HG03575 (cell line): ENCODE data around the gene BCORL1.

Experiments
- ATAC-seq: cut with Tn5 transposase; IDR thresholded peaks from one replicate; pipeline ENCODE4 v1.9.1; 2021; ENCODE audit not compliant: unreplicated experiment, insufficient number of reproducible peaks, low FRiP score; ENCODE audit errors: extremely low read depth

Gene BCORL1

DNA sequence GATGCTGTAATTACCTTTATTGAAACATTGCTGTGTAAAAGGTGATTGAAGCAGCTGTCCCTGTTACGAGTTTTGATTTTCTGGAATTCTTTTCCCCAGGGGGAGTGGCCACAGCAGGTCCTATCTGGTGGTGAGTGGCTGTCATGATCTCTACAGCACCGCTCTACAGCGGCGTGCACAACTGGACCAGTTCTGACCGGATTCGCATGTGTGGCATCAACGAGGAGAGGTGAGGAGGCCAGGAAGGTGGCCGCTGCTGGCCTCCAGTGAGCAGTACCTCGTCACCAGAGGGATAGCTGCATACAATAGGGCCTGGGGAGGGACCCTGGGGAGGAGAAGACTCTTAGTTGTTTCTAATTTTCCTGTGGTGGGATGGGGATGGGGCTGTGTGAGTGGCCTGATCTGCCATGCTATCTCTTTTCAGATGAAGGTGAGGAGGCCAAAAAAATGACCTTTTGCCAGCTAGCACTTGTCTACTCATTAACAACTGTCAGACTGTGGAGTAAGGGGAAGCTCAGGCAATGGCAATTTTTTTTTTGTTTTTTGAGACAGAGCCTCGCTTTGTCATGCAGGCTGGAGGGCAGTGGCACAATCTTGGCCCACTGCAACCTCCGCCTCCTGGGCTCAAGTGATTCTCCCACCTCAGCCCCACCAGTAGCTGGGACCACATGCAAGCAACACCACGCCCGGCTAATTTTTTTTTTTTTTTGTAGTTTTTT is 22.8 kb downstream of the BCORL1 start:
- ATAC-seq: no peak

DNA sequence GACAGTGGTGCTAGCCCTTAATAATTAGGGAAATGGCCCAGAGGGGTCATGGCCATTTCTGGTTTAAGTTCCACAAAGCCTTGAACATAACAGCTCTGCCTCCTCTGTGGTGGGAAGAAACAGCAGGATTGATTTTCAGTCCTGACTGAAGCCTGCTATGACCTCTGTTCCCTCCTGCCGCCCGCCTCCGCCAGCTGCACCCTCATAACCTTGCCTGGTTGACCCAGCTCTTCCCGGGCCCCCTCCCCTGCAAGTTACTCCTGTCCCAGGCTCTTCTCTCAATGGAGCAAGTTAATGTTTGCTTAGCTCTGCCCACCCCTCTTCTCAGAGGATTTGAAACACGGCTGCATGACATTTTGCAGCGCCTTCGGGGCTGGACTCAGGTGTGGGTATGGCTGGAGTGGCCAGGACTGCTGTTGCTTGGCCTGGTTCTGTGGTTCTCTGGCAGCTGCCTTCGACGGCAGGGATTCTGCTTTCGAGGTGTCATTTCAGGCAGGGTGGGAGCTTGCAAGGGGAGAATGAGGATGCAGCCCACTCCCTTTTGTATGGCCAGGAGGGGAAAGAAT is 27.3 kb downstream of the BCORL1 start:
- ATAC-seq: no peak

DNA sequence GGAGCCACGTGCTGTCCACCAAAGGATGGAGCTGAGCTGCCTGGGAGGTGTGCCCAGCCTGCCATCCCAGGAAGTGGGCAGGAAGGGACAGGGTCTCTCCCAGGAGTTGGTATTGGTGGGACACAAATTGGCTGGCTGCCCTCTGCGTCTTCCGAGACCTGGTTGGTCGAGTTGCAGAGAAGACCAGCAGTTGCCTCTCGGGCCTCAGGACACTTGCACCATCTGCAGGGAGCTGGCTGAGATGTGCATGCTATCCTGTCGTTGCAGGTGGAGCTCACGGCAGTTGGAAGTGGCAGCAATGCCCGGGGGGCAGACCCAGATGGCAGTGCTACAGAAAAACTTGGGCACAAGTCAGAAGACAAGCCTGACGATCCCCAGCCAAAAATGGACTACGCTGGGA is 30.2 kb downstream of the BCORL1 start:
- no peak for ATAC-seq

DNA sequence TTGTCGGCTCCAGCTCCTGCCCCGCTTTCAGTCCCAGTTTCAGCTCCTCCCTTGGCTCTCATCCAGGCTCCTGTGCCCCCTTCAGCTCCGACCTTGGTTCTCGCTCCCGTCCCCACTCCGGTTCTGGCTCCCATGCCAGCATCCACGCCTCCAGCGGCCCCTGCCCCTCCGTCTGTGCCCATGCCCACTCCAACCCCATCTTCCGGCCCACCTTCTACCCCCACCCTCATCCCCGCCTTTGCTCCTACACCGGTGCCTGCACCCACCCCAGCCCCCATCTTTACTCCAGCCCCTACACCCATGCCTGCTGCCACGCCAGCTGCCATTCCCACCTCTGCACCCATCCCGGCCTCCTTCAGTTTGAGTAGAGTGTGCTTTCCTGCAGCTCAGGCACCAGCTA is 31.2 kb downstream of the BCORL1 start:
- no peak for ATAC-seq

DNA sequence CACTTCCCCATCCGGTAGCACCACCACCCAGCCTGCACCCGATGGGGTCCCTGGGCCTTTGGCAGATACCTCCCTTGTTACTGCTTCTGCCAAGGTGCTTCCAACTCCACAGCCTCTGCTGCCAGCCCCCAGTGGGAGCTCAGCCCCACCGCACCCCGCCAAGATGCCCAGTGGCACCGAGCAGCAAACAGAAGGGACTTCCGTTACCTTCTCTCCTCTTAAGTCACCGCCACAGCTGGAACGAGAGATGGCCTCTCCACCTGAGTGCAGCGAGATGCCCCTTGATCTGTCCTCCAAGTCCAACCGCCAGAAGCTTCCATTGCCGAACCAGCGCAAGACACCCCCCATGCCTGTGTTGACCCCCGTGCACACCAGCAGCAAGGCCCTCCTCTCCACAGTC is 31.9 kb downstream of the BCORL1 start:
- no peak for ATAC-seq

DNA sequence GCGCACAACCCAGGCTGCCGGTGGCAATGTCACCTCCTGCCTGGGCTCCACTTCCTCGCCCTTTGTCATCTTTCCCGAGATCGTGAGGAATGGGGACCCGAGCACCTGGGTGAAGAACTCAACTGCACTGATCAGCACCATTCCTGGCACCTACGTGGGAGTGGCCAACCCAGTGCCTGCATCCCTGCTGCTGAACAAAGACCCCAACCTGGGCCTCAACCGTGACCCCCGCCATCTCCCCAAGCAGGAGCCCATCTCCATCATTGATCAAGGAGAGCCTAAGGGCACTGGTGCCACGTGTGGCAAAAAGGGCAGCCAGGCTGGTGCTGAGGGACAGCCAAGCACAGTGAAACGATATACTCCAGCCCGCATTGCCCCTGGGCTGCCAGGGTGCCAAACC is 32.3 kb downstream of the BCORL1 start:
- ATAC-seq: no peak

DNA sequence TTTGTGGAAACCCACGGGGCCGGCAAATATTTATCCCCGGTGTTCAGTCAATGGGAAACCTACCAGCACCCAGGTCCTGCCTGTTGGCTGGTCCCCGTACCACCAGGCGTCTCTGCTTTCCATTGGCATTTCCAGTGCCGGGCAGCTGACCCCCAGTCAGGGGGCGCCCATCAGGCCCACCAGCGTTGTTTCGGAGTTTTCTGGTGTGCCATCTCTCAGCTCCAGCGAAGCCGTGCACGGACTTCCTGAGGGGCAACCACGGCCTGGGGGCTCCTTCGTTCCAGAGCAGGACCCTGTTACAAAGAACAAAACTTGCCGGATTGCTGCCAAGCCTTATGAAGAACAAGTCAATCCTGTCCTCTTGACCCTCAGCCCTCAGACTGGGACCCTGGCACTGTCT is 32.7 kb downstream of the BCORL1 start:
- no peak for ATAC-seq

DNA sequence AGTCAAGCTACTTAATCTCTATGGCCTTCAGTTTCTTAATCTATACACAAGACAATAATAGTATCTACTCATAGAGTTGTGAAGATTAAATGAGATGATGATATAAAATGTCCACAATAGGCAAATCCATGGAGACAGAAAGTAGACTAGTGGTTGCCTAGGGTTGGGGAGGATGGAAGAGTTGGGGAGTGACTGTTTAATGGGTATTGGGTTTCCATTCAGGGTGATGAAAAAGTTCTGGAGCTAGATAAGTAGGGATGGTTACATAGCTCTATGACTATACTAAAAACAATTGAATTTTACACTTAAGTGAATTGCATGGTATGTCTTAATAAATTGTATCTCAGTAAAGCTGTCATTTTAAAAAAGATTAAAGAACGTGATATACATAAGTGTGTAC is 35.7 kb downstream of the BCORL1 start:
- ATAC-seq: no peak

DNA sequence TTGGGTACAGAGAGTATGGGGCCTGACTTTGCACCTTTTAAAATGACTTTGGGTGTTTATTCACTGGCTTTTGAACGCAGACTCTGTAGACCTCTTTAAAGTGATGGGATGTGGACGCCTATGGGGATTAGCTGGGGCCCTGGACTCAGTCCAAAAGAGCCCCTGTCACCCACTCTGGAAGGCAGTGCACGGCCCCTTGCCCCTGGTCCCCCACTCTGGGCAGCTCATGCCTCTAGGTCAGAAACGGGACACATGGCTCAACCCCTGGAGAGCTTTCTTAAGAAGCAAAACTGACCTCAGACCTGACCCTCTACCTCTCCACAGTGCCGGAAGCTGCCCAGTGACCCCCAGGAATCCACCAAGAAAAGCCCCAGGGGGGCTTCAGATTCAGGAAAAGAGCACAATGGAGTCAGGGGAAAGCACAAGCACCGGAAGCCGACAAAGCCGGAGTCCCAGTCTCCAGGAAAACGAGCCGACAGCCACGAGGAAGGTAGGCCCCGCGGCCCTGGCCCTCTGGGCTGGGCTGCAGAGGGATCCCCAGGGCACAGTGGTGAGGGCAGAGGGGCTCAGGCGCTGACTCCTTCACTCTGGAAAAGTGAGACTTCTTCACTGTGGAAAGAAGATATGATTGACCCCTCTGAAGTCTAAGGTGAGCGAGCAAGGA is 38.4 kb downstream of the BCORL1 start:
- no peak for ATAC-seq

DNA sequence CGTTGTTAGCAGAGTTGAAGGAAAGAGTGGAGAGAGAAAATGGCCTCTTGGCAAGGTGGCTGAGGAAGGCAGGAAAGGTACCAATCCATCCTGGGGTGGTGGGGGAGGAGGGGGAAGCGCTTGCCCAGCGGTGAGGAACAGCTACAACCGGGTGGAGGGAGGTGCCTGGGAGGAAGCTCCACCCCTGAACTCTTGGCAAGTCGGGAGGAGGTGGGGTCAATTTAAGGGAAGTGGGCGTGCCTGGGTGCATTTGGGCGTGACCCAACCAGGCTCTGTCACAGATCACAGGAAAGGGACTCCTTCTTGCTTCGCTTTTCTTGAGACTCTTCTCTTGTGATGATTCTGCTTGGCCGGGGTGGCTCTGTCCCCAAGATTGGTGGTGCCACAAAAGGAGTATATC is 41.7 kb downstream of the BCORL1 start:
- peak; percentile 72 for ATAC-seq

DNA sequence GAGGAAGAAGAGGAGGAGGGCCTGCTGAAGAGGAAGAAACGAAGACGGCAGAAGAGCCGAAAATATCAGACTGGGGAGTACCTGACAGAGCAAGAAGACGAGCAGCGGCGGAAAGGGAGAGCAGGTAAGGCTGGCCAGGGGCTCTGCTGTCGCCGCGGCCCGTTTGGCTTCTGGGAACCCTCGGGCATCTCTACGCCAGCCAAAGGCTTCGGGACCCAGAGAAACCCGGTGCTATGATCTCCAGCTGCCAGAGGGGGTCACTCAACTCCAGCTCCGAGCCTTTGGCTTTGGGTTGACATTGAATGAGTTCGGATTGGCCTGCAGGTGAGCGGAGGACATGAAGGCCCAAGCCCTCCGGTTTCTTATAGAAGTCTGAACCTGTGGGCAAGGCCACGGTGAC is 42.8 kb downstream of the BCORL1 start:
- ATAC-seq: no peak

DNA sequence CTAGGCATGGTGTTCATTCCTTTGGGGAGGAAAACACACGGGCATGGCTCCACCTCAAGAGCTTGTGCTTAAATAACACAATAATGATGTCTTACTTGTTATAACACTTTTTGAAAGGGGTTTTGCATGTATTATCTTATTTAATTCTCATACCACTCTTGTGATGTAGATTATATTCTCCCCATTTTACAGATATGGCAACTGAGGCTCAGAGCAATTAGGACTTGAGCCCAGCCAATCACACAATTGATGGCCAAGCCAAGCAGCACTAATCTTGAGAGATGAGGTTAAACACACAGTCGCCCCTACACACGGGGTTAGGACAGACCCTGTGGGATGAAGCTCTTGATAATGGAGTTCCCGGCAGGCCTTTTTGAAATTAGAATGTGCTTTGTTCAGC is 45.1 kb downstream of the BCORL1 start:
- ATAC-seq: no peak

DNA sequence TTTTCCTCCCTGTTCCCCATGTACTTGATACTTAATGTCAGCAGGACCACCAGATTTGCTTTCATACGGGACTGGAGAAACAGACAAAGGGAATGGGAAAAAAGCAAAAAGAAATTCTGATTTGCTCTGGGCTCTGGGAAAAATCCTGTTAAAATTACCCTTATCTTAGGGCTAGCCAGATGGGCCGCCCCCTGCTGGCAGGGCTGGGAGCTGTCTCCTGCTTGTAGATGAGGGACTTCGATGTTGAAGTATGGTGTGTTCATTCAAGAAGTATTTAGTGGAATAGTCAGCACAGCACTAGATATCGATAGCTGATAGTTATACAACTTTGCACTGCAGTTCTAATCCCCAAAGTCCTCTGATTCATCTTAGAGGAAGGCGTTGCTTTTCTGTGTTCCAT is 45.8 kb downstream of the BCORL1 start:
- ATAC-seq: no peak

DNA sequence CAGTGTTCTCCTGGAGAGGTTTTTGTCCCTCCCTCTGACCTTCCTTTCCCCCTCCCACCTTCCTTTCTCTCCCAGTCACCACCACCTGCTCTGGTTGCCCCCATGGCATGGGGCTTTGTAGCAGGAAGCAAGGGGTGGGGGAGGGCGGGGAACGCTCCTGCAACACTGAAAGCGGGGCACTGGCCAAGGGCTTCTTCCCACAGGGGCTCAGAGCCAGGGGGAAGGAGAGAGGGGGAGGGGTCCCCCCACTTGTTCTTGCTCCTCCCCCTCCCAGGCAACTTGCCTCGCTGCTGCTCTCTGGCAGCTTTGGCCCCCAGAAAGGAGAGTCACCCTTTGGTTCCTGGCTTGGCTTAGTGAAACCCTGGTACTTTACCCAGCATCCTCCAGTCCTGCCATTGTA is 48.4 kb downstream of the BCORL1 start:
- no peak for ATAC-seq

DNA sequence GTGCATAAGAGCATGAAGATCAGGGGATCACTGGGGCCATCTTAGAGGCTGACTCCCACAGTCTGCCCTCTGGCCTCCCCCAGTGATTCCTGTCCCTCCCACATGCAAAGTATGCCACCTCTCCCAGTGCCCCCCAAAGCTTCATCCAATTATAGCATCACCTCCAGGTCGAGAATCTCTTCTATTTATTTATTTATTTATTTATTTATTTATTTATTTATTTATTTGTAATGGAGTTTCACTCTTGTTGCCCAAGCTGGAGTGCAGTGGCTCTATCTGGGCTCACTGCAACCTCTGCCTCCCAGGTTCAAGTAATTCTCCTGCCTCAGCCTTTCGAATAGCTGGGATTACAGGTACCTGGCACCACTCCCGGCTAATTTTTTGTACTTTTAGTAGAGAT is 50.1 kb downstream of the BCORL1 start:
- ATAC-seq: no peak

DNA sequence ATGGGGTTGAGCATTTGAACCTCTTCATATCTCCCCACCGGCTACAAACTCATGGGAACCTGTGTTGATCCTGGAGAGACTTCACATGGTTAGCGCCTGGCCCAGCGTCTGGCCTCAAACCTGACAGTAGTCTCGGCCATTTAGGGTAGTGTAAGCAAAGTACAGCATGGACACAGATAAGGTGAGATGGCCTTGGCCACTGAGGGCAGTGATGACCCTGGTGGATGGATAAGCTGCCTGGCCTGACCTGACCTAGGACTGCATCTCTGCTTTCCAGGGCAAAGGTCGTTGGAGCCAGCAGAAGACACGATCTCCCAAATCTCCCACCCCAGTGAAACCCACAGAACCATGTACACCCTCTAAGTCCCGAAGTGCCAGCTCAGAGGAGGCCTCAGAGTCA is 51.7 kb downstream of the BCORL1 start:
- no peak for ATAC-seq

DNA sequence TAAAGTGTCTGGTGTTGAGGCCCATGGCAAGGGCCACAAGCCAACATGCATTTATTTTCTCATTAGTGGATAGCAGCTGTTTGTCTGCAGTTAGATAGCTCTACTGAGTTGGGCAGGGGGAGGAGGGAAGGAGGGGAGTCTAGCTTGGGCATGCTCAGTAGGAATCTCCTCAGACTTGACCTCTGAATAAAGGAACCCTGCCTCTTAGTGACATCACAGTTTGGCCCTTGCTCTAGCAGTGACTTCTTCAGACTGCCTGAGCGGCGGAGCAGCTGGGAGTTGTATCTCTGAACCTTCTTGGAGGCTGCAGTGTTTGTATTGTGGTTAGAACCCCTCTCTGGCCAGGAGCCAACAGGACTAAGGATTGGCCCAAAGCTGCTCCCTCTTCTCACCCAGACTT is 57.4 kb downstream of the BCORL1 start:
- ATAC-seq: no peak

DNA sequence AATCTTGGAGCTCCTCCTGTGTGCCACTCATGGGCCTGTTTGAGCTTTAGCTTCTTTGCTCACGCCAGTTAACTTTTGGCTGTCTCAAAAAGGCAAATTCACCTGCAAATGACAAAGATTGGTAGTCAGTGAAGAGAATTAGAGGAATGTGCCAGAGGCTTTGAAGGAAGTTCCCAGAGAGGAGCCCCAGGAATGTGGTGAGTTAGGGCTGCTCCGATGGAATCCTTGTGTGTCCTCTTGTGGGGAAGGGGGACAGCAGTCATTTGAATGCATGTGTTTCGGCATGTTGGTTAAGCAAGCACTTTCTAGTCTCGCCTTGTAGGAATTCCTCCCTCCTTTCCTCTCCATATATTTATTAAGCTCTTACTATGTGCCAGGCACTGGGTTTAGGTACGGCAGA is 65.0 kb downstream of the BCORL1 start:
- ATAC-seq: no peak

DNA sequence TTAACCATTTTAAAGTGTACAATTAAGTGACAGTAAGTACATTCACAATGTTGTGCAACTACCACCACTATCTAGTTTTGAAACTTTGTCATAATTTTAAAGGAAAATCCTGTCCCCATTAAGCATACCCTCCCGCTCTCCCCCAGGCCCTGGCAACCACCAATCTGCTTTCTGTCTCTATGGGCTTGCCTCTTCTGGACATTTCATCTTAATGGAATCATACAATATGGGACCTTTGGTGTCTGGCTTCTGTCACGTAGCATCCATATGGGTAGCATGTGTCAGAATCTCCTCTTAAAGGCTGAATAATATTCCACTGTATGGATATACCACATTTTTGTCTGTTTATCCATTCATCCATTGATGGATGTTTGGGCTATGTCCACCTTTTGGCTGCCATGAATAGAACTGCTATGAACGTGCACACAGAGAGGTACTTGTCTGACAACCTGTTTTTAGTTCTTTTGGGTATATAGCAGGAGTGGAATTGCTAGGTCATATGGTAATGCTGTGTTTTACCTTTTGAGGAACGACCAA is 66.3 kb downstream of the BCORL1 start:
- ATAC-seq: no peak

DNA sequence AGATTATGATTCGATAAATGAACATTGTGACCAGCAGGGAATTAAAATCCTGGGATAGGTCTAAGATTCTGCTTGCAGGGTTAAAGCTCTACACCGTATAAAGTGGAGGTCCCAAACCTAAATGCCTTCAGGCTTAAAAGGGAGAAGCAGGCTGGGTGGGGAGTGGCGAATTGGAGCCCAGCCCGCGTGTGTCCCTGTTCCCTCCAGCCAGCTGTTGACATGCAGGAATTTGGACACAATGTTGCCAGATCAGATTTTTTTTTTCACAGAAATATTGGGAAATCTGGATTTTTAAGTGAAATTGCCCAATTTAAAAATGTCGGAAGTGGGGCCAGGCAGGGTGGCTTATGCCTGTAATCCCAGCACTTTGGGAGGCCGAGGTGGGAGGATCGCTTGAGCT is 67.4 kb downstream of the BCORL1 start:
- no peak for ATAC-seq
